GM20000 (cell line): ENCODE results near the gene FKTN.

Source experiments
- DNase-seq: peaks from one replicate; pipeline ENCODE4 v3.0.0; 2012; ENCODE audit warnings: low spot score
- TF ChIP-seq, protein P1 (sequence below): IDR thresholded peaks from 2 replicates; pipeline ENCODE4 v1.5.1; 2012; ENCODE audit warnings: mild to moderate bottlenecking, control low read depth; ENCODE audit errors: extremely low read depth, missing control alignments

Gene FKTN

DNA sequence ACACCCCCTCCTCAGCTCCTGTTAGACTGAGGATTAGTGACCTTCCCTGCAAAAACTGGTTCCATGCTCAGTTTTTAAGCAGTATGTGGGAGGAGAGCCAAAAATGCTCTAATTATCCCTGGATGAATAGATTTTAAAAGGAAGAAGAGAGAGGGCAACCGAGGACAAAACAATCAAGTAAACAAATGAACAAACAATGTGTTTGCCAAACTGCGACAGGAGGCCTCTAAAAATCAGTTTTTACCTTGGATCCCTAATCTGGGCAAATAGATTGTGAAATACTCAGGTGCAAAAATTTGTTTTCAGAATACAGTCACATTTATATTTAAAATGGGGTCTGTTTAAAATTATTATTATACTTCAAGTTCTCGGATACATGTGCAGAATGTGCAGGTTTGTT lies 112.8 kb downstream of the FKTN start:
- TF ChIP-seq, protein P1, sequence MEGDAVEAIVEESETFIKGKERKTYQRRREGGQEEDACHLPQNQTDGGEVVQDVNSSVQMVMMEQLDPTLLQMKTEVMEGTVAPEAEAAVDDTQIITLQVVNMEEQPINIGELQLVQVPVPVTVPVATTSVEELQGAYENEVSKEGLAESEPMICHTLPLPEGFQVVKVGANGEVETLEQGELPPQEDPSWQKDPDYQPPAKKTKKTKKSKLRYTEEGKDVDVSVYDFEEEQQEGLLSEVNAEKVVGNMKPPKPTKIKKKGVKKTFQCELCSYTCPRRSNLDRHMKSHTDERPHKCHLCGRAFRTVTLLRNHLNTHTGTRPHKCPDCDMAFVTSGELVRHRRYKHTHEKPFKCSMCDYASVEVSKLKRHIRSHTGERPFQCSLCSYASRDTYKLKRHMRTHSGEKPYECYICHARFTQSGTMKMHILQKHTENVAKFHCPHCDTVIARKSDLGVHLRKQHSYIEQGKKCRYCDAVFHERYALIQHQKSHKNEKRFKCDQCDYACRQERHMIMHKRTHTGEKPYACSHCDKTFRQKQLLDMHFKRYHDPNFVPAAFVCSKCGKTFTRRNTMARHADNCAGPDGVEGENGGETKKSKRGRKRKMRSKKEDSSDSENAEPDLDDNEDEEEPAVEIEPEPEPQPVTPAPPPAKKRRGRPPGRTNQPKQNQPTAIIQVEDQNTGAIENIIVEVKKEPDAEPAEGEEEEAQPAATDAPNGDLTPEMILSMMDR = no peak

DNA sequence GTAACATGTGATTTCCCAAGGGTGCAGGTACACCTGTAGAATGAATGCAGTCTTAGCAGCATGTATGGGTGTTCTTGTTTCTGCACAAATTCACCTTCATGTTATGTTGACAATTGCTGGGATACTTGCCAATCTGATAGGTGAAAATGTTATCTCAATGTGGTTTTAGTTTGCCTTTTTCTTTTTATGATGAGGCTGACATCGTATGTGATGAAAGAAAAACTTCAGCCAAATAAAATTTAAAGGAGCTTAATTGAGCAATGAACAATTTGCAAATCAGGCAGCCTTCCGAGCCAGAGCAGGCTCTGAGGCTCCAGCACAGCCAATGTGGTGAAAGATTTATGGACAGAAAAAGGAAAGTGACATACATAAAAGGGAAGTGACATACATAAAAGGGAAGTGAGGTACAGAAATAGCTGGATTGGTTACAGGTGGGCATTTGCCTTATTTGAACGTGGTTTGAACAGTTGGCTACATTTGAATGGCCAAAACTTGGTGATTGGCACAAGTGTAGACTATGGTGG lies 114.8 kb downstream of the FKTN start:
- no peak for DNase-seq
- TF ChIP-seq, protein P1 = no peak

More for the DNA sequence above, 112.8 kb downstream of the FKTN start:
- DNase-seq = no peak

DNA sequence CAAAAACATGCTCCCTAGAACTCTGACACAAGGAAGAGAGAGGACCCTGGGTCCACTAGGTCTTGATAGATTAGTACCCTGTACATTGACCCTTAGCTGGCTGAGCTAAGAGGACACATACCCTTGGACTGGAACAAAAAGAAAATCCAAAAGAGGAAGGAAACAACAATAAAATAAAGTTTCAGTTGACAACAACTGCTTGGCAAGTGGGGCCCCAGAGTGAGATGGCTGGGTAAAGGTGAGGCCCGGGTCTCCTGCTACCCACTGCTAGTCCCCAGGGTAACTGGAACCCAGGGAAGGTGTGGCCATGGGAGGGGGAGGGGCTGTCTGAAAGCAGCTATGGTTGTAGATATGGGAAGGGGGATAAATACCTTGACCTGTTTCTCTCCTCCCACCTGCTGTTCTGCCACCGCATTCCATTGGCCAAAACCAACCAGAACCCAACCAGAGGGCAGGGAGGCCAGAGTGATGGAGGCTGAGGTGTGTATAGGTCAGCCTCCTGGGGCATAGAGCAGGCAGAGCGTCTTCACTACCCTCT lies 116.0 kb downstream of the FKTN start:
- no peak for DNase-seq
- TF ChIP-seq, protein P1 = no peak

DNA sequence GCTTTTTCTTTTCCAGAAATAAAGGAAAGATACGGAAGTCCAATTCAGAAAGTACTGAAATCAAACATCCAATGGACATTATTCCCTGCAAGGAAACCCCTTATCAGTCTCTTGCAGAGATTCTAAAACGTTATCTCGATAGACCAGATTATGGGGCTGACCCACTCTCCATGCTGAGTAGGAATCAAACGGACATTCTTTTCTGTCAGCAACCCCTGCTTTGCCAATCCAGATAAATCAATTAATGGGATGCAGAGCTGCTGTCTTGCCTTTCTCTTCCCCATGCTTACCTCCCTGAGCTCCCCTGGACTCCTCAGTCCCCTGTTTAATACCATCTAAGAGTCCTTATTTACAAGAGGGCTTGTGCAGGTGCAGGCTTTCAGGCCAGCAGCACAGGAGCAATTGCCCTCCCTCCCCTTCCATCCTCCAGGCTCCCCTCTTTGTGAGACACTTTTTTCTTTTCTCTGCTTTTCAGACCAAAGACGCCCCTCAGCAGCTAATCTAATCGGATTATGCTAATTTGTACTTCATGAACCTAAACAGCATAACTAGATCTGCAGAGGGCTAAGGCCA lies 118.5 kb downstream of the FKTN start:
- no peak for DNase-seq
- TF ChIP-seq, protein P1 = no peak

DNA sequence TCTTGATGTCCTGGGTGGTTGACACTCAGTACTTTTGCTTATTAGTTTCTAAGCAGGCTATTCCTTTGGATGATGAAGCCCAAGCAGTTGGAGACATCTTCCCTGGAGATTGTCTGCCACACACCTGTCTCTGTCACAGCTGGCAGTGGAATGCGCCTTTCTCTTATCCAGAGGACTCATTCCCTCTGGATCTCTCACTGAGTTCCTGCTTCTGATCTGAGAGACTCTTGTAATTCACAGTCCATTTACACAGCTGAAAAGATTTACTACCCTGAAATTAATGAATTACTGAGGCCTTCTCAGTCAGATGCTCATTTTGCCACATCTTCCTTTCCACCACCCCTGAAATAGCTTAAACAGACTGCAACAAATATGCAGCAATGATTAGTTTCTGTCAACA lies 120.2 kb downstream of the FKTN start:
- TF ChIP-seq, protein P1 = no peak
- DNase-seq = no peak

DNA sequence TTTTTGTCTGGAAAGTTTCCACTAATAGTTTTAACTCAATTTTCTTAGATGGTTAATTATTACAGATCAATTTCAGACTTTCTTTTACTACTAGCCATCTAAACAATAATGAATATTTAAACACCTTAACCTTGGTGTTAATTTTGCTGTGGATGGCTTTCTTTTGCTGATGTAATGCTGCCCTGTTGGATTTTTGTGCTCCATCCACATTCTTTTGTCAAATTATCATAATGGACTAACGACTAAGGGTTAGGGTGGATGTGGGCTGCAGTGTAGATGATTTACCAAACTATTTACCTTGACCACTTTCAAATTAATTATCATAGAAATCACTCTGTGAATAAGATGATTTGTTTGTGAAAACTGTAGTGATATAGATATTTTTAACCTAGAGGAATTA lies 120.8 kb downstream of the FKTN start:
- TF ChIP-seq, protein P1 = no peak
- no peak for DNase-seq

DNA sequence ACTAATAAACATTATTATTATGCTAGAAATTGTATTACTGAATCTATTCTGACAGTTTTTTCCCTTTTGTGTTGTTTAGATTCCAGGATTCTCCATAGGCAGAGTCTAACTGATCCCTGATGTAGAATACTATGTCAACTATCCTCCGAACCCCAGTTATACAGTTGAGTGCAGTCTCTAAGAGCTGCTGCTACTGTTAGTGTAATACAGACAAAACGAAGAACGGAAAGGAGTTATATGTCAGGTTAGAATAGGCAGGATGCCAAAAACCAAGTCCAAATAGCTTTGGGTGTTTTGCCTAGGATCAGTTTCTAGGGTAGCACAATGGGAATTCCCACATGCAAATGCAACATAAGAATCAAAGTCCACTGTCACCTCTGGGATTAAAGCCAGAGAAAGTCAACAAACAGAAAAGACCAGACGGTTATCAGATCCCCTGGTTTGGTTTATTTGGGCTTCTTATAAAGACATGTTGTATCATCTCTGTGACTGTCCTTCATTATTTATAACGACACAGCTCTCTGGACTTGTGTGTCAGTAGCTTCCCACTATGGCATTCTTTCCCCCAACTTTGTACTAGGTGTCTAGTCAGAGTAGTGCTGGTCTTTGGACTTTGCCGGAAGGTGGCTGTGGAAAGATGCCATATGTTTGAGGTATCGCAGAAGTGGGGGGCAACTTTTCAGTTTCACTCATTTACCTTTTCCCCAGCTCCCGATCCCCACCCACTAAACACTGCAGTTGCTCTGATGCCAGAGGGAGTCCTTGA lies 121.5 kb downstream of the FKTN start:
- no peak for DNase-seq
- TF ChIP-seq, protein P1 = no peak
